Stimulated activated CD4-positive, alpha-beta T cell treated with anti-CD3 and anti-CD28 coated beads, Interleukin-4, amount 100 ng/mL, for 4 hours (primary cell): ENCODE measurements around the gene ATP6V1E1.

ENCODE experiments used
- DNase-seq, 2 experiments: peaks; one replicate each; pipeline ENCODE4 v3.0.0-alpha.2; 2020

ATP6V1E1 gene

DNA sequence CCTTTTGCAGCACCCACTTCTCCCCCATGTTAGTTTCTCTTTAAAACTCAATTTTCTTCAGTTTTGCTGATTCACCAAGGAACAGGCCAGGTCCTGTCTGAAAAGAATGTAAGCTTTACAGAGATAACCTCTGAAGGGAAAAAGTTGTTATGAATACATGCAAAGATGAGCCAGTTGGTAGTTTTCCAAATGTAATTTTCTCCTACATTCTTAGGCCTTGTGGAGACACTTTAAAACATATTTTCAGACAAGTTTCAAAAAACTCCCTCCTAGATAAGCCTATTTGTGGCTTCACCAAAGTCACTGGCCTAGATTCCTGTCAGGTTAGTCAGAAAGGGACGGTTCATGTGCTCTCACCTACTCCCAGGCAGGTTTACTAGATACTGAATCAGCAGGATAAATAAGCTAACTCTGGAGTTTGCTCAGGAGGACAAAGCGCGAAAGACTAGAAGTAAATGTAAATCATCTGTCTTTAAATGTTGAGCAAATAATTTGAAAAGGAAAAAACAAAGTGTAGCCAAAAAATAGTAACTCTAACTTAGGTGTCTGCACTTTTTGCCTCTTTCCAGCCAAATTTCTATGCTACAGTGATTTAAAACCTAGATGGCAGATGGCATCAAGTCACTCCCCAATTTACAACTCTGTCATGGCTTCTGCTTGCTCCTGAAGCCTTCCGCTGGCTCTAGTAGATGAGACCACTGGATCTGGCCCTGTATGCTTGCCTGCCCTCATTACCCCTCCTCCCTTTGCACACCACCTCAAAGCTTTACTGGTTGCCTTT is 4.9 kb upstream of the ATP6V1E1 start:
- DNase-seq = no peak

- no peak for DNase-seq
These were observed 2.6 kb upstream of the ATP6V1E1 start for GRCh38 chr22:17631076-17631565.

GRCh38 chr22:17629641-17630040 is 1.1 kb upstream of the ATP6V1E1 start:
- no peak for DNase-seq

DNA sequence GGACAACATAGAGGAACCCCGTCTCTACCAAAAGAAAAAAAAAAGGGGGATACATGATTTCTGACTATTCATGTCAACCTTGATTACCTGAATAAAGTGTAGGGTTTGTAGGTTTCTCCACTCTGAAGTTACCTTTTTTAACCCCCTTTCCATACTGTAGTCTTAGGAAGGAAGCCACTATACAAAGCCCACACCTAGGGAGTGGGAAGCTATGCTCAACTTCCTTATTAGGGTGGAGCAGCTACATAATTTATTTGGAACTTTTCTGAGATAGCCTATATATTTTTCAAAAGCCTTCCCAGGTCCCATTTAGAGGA is 582 bp upstream of the ATP6V1E1 start:
- no peak for DNase-seq

GRCh38 chr22:17627961-17628405 is 566 bp downstream of the ATP6V1E1 start:
- DNase-seq = no peak

DNA sequence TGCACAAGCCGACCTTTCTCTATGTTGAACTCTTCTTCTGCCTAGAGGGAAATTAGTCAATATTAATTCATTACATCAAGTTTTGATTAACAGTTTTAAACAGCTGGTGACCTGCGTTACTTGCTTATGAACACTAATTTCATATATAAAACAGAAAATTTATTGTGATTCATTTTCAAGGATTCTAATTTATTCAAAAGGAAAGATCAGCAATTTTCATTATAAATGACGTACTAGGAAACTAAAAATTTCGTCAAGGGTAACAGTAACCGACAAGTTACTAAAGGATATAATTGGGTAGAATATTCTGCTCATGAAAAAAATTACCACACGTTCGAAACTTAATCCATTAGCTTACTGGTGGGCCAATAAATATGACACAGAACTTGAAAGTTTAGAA is 15.3 kb downstream of the ATP6V1E1 start:
- DNase-seq = no peak

DNA sequence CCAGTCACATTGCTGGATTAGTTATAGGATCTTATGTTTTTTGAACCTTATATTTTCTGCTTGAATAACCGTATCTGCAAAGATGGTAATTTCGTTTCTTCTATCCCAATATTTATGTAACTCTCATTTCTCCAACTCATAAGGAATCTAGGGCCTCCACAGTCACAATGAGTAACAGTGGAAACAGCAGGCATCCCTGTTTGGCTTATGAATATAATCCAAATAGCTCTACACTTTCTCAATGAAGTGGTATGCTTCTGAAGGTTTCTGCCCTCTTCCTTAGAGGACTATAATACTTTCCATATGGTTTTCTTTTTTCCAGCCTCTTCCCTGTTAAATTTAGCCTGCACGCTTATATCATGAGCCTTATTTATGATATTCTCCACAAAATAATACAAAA is 16.5 kb downstream of the ATP6V1E1 start:
- DNase-seq = no peak

GRCh38 chr22:17607891-17608521 is 20.5 kb downstream of the ATP6V1E1 start:
- no peak for DNase-seq

- DNase-seq = no peak
These were observed 22.1 kb downstream of the ATP6V1E1 start for GRCh38 chr22:17606496-17606895.

DNA sequence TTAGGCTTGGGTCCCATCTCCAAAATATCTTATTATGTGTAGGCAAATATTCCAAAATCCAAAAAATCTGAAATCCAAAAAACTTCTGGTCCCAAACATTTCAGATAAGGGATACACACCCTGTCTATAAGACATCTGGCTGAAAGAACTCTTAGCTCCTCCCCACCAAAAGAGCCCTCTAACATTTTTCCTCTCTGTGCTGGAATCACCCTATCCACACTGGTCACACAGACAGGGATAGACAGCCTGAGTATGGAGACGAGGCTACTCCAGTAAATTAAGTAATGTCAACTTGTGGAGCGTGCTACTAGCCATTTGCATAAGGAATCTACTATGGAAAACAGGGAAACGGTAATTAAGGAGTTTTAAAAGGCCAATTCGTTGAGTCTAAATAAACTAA is 24.9 kb downstream of the ATP6V1E1 start:
- DNase-seq = no peak

GRCh38 chr22:17601031-17601430 is 27.5 kb downstream of the ATP6V1E1 start:
- DNase-seq = no peak

- DNase-seq = no peak
These were observed 30.2 kb downstream of the ATP6V1E1 start for GRCh38 chr22:17598318-17598717.

DNA sequence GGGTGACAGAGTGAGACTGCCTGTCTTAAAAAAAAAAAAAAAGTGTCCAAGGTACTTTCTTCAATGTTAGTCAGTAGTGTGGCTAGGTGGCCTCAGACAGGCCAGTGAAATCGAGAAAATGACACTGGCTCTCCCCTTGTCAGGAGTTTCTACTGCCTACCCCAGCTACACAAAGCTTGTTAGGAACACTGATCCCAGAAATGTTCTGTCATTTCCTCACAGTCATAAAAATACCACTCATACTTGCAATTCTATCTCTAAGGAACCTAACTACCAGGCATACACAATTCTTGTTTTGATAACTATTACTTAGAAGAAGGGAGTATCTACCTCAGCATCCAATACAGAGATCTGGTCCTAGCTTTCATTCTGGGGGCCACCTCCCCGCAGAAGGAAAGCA is 31.3 kb downstream of the ATP6V1E1 start:
- DNase-seq = no peak

- DNase-seq = no peak
These were observed 32.3 kb downstream of the ATP6V1E1 start for GRCh38 chr22:17596226-17596625.

- no peak for DNase-seq
These were observed 36.3 kb downstream of the ATP6V1E1 start for GRCh38 chr22:17592201-17592600.

DNA sequence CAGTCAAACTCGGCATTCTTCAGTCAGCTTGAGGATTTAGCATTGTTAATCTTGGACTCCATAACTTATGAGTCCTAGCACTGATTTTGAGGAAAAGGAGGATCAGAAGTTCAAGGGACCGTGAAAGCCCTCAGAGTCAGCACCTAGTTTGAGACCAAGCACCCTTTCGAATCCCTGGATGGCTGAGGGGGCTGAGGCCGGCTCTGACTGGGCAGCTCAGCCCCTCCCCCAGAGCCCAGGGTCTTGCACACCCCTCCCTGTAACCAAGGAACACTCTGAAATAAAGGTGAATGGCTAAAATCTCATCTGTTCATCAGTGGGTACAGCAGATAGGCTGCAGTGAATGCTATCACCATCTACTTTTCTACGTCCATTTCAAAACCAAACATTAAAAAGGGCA is 38.0 kb downstream of the ATP6V1E1 start:
- DNase-seq = no peak

GRCh38 chr22:17589810-17590375 is 38.7 kb downstream of the ATP6V1E1 start:
- no peak for DNase-seq

DNA sequence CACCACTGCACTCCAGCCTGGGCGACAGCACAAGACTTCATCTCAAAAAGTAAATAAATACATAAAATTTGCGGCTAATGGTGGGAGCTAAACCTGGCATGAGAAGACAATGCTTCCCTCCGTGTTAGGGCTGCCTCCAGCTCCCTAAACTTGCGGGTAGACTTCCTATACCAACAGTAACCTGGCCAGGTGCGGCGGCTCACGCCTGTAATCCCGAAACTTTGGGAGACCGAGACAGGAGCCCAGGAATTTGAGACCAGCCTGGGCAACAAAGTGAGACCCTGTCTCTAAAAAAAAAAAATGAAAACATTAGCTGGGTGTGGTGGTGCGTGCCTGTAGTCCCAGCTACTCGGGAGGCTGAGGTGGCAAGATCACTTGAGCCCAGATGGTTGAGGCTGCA is 39.9 kb downstream of the ATP6V1E1 start:
- DNase-seq = no peak

- no peak for DNase-seq
These were observed 40.9 kb downstream of the ATP6V1E1 start for GRCh38 chr22:17587629-17588028.

DNA sequence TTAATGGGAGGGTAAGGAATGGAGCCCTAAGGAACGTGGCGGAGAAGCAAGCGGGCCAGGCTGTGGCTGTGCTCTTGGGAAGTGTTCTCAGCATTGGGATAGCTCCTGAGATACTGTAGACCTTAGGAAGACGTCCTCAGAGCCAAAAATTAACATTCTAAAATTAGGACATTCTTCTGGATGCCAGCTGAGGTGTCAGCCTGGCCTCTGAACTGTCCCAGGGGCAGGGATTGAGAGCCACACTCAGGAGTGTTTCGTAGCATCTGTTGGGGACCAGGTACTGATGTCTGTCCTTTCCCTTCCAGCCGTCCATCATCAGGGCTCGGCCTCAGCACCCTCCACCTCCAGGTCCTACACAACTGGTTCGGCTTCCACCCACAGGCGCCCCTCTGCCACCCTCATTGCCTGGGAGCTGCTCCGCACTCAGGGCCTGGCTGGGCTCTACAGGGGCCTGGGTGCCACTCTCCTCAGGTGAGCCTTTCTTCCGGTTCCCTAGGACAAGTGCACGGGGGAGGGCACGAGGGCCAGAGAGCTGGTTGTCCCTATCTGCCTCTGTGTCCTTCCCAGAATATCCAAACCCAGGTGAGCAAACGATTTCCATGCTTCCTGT is 41.6 kb downstream of the ATP6V1E1 start:
- no peak for DNase-seq

DNA sequence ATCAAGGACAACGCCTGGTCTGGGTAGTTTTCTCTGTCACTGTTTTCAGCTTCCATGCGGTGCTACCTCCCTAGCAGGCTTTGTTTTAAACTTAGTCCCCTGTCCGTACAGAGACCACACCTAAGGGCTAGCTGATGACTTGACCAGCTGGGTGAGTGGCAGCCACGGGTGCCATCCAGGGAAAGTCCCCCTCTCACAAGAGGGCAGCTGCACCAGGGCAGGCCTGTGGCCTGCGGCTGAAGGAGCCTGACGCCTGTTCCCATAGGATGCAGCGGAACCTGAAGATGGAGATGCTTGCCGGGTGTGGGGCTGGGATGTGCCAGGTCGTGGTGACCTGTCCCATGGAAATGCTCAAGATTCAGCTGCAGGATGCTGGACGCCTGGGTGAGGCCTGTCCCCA is 45.4 kb downstream of the ATP6V1E1 start:
- DNase-seq = no peak

- no peak for DNase-seq
These were observed 46.9 kb downstream of the ATP6V1E1 start for GRCh38 chr22:17581631-17582030.

DNA sequence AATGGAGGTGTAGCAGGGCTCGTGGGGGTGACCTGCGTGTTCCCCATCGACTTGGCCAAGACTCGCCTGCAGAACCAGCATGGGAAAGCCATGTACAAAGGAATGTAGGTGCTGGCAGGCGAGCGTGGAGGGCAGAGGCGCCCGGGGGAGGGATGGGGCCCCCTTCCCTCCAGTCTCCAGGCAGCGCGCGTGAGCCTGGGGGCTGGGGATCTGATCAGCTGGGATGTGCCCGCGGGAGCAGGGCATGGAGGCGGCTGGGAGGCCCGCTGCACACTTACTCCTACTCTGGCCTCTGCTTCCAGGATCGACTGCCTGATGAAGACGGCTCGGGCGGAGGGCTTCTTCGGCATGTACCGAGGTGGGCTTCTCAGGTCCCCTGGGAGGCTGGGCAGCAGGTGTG is 47.5 kb downstream of the ATP6V1E1 start:
- no peak for DNase-seq
